Ovary (tissue), 3 donors: ENCODE data around the gene OPHN1.

Experiments
- CTCF ChIP-seq, 3 donors: fragments of 450-650 bp in 2 of 3; fragments of 200-600 bp in 1 of 3; IDR thresholded peaks; one replicate each; pipeline versions ENCODE4 v1.5.1 to v1.8.0; 2016 to 2022; ENCODE audit warnings: antibody characterized with exemption in 3 of 3, mild to moderate bottlenecking in 1 of 3
- EP300 ChIP-seq: sonication (generic); formaldehyde crosslinking; IDR thresholded peaks from one replicate; pipeline ENCODE4 v1.6.1; 2017; ENCODE audit warnings: antibody characterized with exemption
- POLR2A ChIP-seq: fragments of 450-650 bp; IDR thresholded peaks from one replicate; pipeline ENCODE4 v1.6.1; 2017; ENCODE audit warnings: antibody characterized with exemption, mild to moderate bottlenecking, moderate library complexity
- donor health status: DM: no; HTN: no; CAD: no.

- TF ChIP-seq POLR2A (no peak), CTCF (IDR thresholded peaks at IDR 0.05) (no peak), EP300 (no peak)
Measured at GRCh38 chrX:68383540-68383939, 49.8 kb downstream of the OPHN1 start.
